COLO829 (cell line): ENCODE measurements around the gene SDF4.

Experiments
- DNase-seq: peaks from one replicate; pipeline ENCODE4 v3.0.0; 2012; ENCODE audit warnings: low spot score

The SDF4 gene

GRCh38 chr1:1231400-1232207, at the start of gene SDF4:
Gene SDF4, minus strand, starts transcription at chr1:1232001. Its CDS starts 3,229 bp downstream, at chr1:1228772.
- DNase-seq: peak; percentile 96

- no peak for DNase-seq
Measured at GRCh38 chr1:1280782-1281481, 49.1 kb upstream of the SDF4 start.

GRCh38 chr1:1279028-1279427, 47.2 kb upstream of the SDF4 start:
- DNase-seq: no peak

- DNase-seq: no peak
Measured at GRCh38 chr1:1278620-1279019, 46.8 kb upstream of the SDF4 start.

- no peak for DNase-seq
Measured at GRCh38 chr1:1275836-1276235, 44.0 kb upstream of the SDF4 start.

- DNase-seq: no peak
Measured at GRCh38 chr1:1274931-1275431, 43.2 kb upstream of the SDF4 start.

- DNase-seq: no peak
Measured at GRCh38 chr1:1274299-1274930, 42.6 kb upstream of the SDF4 start.

- DNase-seq: peak; percentile 89
Measured at GRCh38 chr1:1273512-1274298, 41.9 kb upstream of the SDF4 start, which contains the start of gene UBE2J2. Gene UBE2J2, minus strand, starts transcription at chr1:1273854. Its CDS starts 5,862 bp downstream, at chr1:1267992.

GRCh38 chr1:1273209-1273511, 41.4 kb upstream of the SDF4 start:
- no peak for DNase-seq

GRCh38 chr1:1272341-1273208, 40.8 kb upstream of the SDF4 start:
- no peak for DNase-seq

GRCh38 chr1:1270813-1271212, 39.0 kb upstream of the SDF4 start:
- DNase-seq: no peak

GRCh38 chr1:1268284-1268682, 36.5 kb upstream of the SDF4 start:
- DNase-seq: no peak

GRCh38 chr1:1267488-1268283, 35.9 kb upstream of the SDF4 start:
- DNase-seq: no peak

GRCh38 chr1:1264868-1265272, 33.1 kb upstream of the SDF4 start:
- DNase-seq: no peak

- DNase-seq: no peak
Measured at GRCh38 chr1:1264026-1264425, 32.2 kb upstream of the SDF4 start.

GRCh38 chr1:1262758-1263157, 31.0 kb upstream of the SDF4 start:
- DNase-seq: no peak

- no peak for DNase-seq
Measured at GRCh38 chr1:1262071-1262470, 30.3 kb upstream of the SDF4 start.

GRCh38 chr1:1260843-1261560, 29.2 kb upstream of the SDF4 start:
- no peak for DNase-seq

GRCh38 chr1:1259951-1260600, 28.3 kb upstream of the SDF4 start:
- no peak for DNase-seq
